GM10847 (cell line): Measurements from ENCODE around the gene PSPN.

Experiments
- POLR2A ChIP-seq: IDR thresholded peaks from 2 replicates; pipeline ENCODE4 v1.6.1; 2011; ENCODE audit not compliant: insufficient read length; ENCODE audit errors: extremely low read depth

PSPN gene

GRCh38 chr19:6375411-6376010 lies at the start of gene PSPN:
Gene PSPN, minus strand, starts transcription at chr19:6375933. Its CDS starts 84 bp downstream, at chr19:6375849.
- no peak for TF ChIP-seq POLR2A

DNA sequence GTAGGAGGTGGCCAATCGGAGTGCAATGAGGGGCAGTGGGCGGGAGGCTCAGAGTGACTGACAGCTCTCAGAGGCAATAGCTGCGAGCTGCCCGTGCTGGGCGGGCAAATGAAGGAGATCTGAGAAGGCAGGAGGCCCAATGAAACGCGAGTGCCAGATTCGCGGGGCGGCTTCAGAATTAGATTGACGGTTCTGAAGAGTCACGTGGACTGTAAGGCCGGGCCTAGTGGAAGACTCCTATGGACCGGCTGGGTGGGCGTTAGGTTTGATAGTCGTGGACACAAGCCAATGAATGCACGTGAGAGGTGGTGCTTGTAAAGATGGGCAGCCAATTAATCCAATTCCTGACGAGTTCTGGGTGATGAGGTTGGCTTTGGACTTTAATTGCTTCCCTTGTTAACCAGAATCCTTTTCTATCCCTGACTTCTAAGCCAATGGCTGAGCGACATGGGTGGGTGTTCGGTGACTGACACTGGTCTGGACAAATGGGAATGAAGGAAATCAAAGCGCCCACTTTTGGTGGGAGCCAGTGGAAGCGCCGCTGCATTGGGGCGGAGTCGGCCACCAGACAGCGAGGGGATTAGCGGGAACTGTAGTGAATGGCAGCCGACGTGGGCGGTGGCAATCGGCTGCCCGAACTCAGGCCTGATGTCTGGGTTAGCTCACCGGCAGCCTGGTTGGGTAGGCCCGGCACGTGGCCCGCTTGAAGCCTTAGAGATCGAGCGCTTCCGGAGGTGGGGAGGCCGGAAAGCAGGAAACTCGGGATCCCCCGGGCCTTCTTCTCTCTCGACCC lies 49.4 kb upstream of the PSPN start:
- TF ChIP-seq POLR2A: peak; percentile 48

- peak; percentile 73 for TF ChIP-seq POLR2A
These were observed 48.6 kb upstream of the PSPN start, which contains the start of gene KHSRP for GRCh38 chr19:6424195-6424938. Gene KHSRP, minus strand, starts transcription at chr19:6424811. Its CDS starts 110 bp downstream, at chr19:6424701.

DNA sequence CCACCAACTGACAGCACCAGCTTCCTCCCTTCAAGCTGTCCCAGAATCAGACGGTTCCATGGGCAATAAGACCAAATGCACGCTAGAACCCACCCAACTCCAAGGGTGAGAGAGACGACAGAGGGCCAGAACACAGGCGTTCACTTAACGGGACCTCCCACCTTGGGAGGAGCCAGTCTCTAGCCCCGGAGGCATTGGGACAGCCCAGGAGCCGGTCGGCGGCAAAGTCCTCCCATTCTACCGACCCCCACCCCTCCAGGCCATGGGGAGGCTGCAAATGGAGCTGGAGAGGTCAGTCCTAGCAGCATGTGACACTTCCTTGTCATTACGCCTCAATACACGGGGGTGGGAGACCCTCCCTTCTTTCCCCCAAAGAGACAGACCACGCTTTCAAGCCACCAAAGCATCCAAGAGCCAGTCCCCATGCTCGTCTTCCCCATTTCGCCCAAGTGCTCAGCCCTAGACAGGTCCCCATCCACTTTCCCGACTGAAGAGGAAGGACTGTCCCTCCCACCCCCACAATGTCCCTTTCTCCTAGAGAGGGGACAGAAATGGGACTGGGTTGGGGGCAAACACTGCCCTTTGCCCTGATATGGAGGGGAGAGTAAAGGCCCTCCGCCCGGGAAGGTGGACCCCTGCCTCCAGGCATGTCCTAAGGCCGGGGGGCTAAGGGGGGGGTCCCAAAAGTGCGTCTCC lies 47.9 kb upstream of the PSPN start:
- TF ChIP-seq POLR2A: no peak

GRCh38 chr19:6421075-6422014 lies 45.6 kb upstream of the PSPN start:
- no peak for TF ChIP-seq POLR2A

DNA sequence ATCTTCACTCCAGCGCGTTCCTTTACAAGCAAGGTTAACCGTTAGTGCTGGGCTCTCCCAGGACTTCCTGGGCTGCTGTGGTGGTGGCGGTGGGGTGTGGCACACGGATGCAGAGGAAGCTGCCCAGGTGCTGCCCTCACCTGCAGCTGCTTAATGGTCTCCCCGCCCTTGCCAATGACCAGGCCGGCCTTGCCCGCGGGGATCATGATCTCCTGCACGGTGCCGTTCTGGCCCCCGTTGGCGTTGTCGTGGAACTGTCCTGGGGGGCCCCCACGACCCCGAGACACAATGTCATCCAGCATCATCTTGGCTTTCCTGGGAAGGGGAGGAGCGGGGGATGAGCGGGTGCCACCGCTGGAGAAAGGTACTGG lies 42.8 kb upstream of the PSPN start:
- TF ChIP-seq POLR2A: no peak

GRCh38 chr19:6417713-6418561 lies 42.2 kb upstream of the PSPN start:
- TF ChIP-seq POLR2A: no peak

DNA sequence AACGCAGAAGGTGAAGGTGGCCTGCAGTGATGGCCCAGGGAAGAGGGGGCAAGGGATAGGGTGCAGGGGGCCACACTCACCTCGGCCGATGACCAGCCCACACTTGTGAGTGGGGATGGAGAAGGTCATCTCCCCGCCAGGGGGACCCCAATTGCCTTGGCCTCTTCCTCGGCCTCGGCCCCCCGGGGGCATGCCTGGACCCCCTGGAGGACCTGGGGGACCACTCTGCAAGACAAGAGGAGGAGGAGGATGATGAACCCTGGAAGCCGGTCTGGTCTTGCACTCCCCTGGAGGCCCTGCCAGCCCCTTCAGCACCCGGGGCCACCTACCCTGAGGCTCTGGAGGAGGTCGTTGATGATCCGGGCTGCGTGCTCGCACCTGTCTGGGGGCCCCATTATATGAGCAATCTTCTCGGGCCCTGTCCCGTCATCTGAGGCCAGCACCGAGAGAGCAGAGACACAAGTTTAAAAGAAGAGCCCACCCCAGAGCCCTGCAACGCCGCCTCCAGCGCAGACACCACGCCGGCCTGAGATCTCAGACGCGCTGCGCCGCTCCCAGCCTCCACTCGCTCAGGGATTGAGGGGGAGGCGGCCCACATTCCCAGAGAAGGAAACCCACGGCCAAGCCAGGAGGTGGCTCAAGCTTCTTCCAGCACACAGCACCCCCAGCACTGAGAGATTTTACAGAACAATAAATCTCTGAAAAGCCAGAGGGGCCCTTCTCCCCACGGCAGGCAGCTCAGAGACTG lies 41.1 kb upstream of the PSPN start:
- no peak for TF ChIP-seq POLR2A

GRCh38 chr19:6415591-6416190 lies 40.0 kb upstream of the PSPN start:
- no peak for TF ChIP-seq POLR2A

DNA sequence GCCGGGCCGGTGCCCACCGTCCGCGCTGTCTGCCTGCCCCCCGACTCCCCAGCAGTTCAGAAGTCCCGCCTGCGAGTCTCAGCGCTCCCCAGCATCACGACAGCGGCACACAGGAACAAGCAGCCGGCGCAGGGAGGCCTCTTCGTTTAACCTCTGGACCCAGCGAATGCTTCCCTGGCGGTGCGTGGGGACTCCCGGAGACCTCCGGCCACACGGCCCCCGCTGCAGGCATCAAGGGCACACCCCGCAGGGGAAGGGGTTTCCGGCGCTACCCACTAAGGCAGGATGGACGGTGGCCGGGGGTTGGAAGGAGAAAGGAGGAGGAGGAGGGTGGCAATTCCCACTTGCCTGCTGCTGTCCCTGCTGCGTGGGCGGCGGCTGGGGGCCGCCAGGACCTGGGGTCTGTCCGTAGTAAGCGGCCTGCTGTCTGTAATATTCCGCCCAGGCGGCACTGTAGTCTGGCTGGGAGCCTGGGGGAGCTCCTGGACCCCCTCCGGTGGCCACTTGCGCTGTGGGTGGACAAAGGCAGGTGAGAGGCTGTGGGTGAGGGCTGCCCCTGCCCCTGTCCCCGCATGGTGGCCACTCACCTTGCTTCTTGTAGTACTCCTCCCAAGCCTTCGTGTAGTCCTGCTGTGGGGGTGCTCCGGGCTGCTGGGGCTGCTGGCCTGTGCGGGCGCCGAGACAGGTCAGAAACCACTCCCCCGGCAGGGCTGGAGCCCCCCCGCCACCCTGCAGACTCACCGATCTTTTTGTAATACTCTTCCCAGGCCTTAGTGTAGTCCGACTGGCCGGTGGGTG lies 39.3 kb upstream of the PSPN start:
- no peak for TF ChIP-seq POLR2A
